Measurements from ENCODE around the gene TNFRSF8.

- no peak for TF ChIP-seq CTCF (IDR thresholded peaks at IDR 0.05)
- TF ChIP-seq POLR2A (IDR thresholded peaks at IDR 0.05): no peak
Observed at GRCh38 chr1:12168451-12169160, 105.5 kb downstream of the TNFRSF8 start.
